ENCODE data around the gene UTP11.

- TF ChIP-seq POLR2A (IDR thresholded peaks at IDR 0.05; ENCODE audit: low read depth, low read length) (no peak), POLR2AphosphoS5 (IDR thresholded peaks at IDR 0.05; ENCODE audit: low read depth, low read length) (no peak), TAF1 (IDR thresholded peaks at IDR 0.05; ENCODE audit: low read depth, low read length) (no peak), SPI1 (IDR thresholded peaks at IDR 0.05; ENCODE audit: low read depth, low read length) (no peak), POU2F2 (IDR thresholded peaks at IDR 0.05; ENCODE audit: low read depth, low read length) (no peak), PAX5 (IDR thresholded peaks at IDR 0.05; ENCODE audit: insufficient read depth, low read length, severe bottlenecking) (no peak)
Measured at GRCh38 chr1:38000529-38001455, 11.7 kb upstream of the UTP11 start.
